ENCODE results near the gene CNN1. TPM values are rescaled to one million over a fixed set of nuclear protein-coding genes. Genes with fewer than 3 reads are reported as not detected.

Gene CNN1
- total RNA-seq, 1 donor from 2014 or later: 9.9 TPM

DNA sequence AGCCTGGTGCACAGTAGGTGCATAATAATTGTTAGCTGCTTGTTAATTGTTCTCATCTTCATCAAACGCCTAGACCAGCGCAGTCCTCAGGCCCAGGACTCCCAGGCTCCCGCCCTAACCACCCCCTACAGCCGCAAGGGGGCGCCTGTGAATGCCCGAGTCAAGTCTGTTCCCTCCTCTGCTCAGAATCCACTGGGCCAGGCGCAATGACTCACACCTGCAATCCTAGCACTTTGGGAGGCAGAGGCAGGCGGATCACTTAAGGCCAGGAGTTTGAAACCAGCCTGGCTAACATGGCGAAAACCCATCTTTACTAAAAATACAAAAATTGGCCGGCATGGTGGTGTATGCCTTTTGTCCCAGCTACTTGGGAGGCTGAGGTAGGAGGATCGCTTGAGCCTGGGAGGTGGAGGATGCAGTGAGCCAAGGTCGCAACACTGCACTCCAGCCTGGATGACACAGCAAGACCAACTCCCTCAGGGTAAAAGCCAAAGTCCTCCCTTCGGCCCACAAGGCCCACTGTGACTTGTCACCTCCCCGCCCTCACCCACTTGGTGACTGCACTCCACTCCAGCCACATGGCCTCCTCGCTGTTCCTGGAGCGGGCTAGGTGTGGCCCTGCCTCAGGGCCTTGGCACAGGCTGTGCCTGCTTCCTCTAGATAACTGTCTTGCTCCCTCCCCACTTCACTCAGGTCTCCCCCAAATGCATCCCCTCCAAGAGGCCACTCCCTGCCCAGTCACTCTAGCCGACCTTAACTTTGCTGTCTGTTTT is 42.1 kb upstream of the CNN1 start:
- H3K27ac Mint-ChIP-seq (ENCODE audit: unreplicated experiment): no peak overlapping the region
- H3K27me3 Mint-ChIP-seq (ENCODE audit: unreplicated experiment): no peaks in the 10 kb centered on the region
- TF ChIP-seq, protein P1, sequence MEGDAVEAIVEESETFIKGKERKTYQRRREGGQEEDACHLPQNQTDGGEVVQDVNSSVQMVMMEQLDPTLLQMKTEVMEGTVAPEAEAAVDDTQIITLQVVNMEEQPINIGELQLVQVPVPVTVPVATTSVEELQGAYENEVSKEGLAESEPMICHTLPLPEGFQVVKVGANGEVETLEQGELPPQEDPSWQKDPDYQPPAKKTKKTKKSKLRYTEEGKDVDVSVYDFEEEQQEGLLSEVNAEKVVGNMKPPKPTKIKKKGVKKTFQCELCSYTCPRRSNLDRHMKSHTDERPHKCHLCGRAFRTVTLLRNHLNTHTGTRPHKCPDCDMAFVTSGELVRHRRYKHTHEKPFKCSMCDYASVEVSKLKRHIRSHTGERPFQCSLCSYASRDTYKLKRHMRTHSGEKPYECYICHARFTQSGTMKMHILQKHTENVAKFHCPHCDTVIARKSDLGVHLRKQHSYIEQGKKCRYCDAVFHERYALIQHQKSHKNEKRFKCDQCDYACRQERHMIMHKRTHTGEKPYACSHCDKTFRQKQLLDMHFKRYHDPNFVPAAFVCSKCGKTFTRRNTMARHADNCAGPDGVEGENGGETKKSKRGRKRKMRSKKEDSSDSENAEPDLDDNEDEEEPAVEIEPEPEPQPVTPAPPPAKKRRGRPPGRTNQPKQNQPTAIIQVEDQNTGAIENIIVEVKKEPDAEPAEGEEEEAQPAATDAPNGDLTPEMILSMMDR (IDR thresholded peaks at IDR 0.05): peak; percentile 71
- no peaks in the 10 kb centered on the region for H3K4me1 Mint-ChIP-seq (ENCODE audit: unreplicated experiment)
- H3K4me3 Mint-ChIP-seq (ENCODE audit: unreplicated experiment): no peak overlapping the region
- no peaks in the 10 kb centered on the region for H3K9me3 Mint-ChIP-seq (ENCODE audit: unreplicated experiment)
- DNase-seq (ENCODE audit: extremely low spot score, unreplicated experiment): peak; percentile 91
- peaks cover 4% of the 10 kb centered on the region for H3K36me3 Mint-ChIP-seq (ENCODE audit: unreplicated experiment)

DNA sequence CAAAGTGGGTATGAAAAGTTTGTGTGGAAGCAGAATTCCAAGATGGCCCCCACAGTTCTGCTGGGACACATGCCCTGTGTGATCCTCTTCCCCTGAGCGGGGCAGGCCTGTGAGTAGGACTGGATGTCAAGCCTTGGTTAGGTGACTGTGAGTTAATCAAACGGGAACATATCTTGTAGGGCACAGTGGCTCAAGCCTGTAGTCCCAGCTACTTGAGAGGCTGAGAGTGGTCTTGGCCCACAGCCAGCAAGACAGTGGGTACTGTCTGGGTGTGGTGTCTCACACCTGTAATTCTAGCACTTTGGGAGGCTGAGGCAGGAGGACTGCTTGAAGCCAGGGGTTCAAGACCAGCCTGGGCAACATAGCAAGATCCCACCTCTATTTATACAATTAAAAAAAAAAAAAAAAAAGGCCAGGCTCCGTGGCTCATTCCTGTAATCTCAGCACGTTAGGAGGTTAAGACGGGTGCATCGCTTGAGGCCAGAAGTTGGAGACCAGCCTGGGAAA is 39.4 kb upstream of the CNN1 start:
- Mint-ChIP-seq H3K4me3 (ENCODE audit: unreplicated experiment) (no peak overlapping the region), H3K27ac (ENCODE audit: unreplicated experiment) (no peak overlapping the region), H3K27me3 (ENCODE audit: unreplicated experiment) (no peaks in the 10 kb centered on the region), H3K36me3 (ENCODE audit: unreplicated experiment) (peaks cover 6% of the 10 kb centered on the region), H3K4me1 (ENCODE audit: unreplicated experiment) (peaks cover under 1% of the 10 kb centered on the region), H3K9me3 (ENCODE audit: unreplicated experiment) (no peaks in the 10 kb centered on the region)
- TF ChIP-seq, protein P1 (IDR thresholded peaks at IDR 0.05): no peak
- DNase-seq (ENCODE audit: extremely low spot score, unreplicated experiment): no peak

DNA sequence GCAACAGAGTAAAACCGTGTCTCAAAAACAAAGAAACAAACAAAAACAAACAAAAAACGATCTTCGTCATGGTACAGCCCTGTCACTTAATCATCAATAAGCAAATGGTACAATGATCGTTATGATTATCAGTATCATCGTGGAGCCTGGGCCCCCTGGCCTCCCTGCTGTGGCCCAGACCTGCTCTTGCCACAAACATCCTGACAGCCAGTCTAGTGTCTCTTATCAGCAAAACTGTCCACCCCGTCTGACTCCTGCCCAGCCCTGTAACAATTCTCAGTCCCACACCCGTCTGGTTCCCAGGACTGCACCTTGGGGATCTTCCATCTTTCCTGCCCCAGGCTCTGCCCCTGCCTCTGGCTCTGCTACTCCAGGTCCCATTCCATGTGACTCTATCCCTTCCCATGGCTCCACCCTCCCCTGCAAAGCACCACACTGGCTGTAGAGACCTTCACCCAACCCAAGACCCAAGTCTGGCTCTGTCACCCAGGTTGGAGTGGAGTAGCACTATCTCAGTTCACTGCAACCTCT is 38.7 kb upstream of the CNN1 start:
- H3K36me3 Mint-ChIP-seq (ENCODE audit: unreplicated experiment): peaks cover 6% of the 10 kb centered on the region
- no peak for DNase-seq (ENCODE audit: extremely low spot score, unreplicated experiment)
- no peaks in the 10 kb centered on the region for H3K9me3 Mint-ChIP-seq (ENCODE audit: unreplicated experiment)
- H3K4me3 Mint-ChIP-seq (ENCODE audit: unreplicated experiment): no peak overlapping the region
- H3K4me1 Mint-ChIP-seq (ENCODE audit: unreplicated experiment): peaks cover 7% of the 10 kb centered on the region
- H3K27me3 Mint-ChIP-seq (ENCODE audit: unreplicated experiment): no peaks in the 10 kb centered on the region
- no peak overlapping the region for H3K27ac Mint-ChIP-seq (ENCODE audit: unreplicated experiment)
- TF ChIP-seq, protein P1 (IDR thresholded peaks at IDR 0.05): no peak

GRCh38 chr19:11504502-11505031 is 34.1 kb upstream of the CNN1 start:
- DNase-seq (ENCODE audit: extremely low spot score, unreplicated experiment): no peak
- H3K9me3 Mint-ChIP-seq (ENCODE audit: unreplicated experiment): no peaks in the 10 kb centered on the region
- peaks cover 19% of the 10 kb centered on the region for H3K4me1 Mint-ChIP-seq (ENCODE audit: unreplicated experiment)
- H3K36me3 Mint-ChIP-seq (ENCODE audit: unreplicated experiment): peaks cover 4% of the 10 kb centered on the region
- no peaks in the 10 kb centered on the region for H3K27me3 Mint-ChIP-seq (ENCODE audit: unreplicated experiment)
- peak overlapping the region; percentile 74 for H3K4me3 Mint-ChIP-seq (ENCODE audit: unreplicated experiment)
- H3K27ac Mint-ChIP-seq (ENCODE audit: unreplicated experiment): peak overlapping the region; percentile 91
- TF ChIP-seq, protein P1 (IDR thresholded peaks at IDR 0.05): no peak

DNA sequence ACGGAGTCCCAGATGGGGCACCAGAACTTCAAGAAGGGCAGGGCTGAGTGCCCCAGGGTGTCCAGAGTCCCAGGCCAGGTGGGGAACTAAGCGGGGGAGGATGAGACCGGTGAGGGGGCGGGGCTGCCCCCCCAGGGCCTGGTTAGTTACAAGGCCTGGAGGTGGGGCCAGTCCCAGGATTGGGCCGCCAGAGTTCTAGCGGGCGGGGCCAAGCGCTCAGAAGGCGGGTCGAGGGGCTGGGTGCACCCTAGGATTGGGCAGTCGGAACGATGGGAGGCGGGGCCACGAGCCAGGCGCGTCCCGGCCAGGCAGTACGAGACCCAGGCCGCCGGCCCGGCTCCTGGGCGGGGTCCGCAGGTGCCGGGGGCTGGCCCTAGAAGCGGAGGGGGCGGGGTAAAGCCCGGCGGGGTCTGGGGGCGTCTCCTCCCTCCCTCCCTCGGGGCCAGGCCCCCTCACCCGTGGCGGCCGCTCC is 33.6 kb upstream of the CNN1 start:
- Mint-ChIP-seq H3K9me3 (ENCODE audit: unreplicated experiment) (no peaks in the 10 kb centered on the region), H3K27ac (ENCODE audit: unreplicated experiment) (peak overlapping the region; percentile 91), H3K36me3 (ENCODE audit: unreplicated experiment) (peaks cover 4% of the 10 kb centered on the region), H3K27me3 (ENCODE audit: unreplicated experiment) (no peaks in the 10 kb centered on the region), H3K4me3 (ENCODE audit: unreplicated experiment) (peak overlapping the region; percentile 74), H3K4me1 (ENCODE audit: unreplicated experiment) (peaks cover 19% of the 10 kb centered on the region)
- peak; percentile 98 for DNase-seq (ENCODE audit: extremely low spot score, unreplicated experiment)
- TF ChIP-seq, protein P1 (IDR thresholded peaks at IDR 0.05): no peak

Measured in osteocyte (in vitro differentiated cells).